22Rv1 (cell line): ENCODE measurements around the gene TRPM3.

Source experiments
- ZFX ChIP-seq: fragments of 450-650 bp; IDR thresholded peaks from 2 replicates; pipeline ENCODE4 v1.6.1; 2017; ENCODE audit warnings: antibody characterized with exemption, borderline replicate concordance
- TF ChIP-seq, protein P1 (sequence below): fragments of 450-650 bp; IDR thresholded peaks from 2 replicates; pipeline ENCODE4 v1.5.1; 2017; ENCODE audit warnings: mild to moderate bottlenecking

DNA sequence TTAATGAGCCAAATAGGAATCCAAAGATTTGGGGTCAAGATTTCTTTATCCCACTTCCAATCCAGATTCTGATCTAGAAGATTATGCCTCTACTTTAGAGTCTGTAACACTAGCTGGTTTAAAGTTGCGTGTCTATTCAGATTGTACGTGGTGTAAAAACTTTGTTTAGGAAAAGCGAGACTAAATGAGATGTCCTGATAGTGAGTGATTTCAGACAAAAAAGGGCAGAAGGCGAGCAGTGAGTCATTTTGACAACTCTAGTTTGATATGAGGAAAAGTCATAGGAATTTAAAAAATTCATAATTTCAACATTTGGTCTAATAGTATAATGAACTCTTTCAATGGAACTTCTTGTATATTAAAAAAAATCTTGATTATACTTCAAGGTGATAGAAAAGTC is 587.4 kb downstream of the TRPM3 start:
- TF ChIP-seq, protein P1, sequence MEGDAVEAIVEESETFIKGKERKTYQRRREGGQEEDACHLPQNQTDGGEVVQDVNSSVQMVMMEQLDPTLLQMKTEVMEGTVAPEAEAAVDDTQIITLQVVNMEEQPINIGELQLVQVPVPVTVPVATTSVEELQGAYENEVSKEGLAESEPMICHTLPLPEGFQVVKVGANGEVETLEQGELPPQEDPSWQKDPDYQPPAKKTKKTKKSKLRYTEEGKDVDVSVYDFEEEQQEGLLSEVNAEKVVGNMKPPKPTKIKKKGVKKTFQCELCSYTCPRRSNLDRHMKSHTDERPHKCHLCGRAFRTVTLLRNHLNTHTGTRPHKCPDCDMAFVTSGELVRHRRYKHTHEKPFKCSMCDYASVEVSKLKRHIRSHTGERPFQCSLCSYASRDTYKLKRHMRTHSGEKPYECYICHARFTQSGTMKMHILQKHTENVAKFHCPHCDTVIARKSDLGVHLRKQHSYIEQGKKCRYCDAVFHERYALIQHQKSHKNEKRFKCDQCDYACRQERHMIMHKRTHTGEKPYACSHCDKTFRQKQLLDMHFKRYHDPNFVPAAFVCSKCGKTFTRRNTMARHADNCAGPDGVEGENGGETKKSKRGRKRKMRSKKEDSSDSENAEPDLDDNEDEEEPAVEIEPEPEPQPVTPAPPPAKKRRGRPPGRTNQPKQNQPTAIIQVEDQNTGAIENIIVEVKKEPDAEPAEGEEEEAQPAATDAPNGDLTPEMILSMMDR: no peak
- no peak for TF ChIP-seq ZFX
